DMS114 treated with DMSO at 0.1 percent for 48 hours (cell line): ENCODE measurements around the gene GOLIM4.
A peak's percentile ranks its signal among the peaks of the same experiment; 100 is the strongest.
"Not testable (repeated sequence)": the region's sequence is repeated elsewhere in the genome, so short reads cannot be mapped to it uniquely, and the experiment has no call there.

Experiments
- DNase-seq: peaks from one replicate; lab custom pipeline; 2025; ENCODE audit not compliant: unreplicated experiment; lab: John Stamatoyannopoulos, UW

Gene GOLIM4, protein sequence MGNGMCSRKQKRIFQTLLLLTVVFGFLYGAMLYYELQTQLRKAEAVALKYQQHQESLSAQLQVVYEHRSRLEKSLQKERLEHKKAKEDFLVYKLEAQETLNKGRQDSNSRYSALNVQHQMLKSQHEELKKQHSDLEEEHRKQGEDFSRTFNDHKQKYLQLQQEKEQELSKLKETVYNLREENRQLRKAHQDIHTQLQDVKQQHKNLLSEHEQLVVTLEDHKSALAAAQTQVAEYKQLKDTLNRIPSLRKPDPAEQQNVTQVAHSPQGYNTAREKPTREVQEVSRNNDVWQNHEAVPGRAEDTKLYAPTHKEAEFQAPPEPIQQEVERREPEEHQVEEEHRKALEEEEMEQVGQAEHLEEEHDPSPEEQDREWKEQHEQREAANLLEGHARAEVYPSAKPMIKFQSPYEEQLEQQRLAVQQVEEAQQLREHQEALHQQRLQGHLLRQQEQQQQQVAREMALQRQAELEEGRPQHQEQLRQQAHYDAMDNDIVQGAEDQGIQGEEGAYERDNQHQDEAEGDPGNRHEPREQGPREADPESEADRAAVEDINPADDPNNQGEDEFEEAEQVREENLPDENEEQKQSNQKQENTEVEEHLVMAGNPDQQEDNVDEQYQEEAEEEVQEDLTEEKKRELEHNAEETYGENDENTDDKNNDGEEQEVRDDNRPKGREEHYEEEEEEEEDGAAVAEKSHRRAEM

DNA sequence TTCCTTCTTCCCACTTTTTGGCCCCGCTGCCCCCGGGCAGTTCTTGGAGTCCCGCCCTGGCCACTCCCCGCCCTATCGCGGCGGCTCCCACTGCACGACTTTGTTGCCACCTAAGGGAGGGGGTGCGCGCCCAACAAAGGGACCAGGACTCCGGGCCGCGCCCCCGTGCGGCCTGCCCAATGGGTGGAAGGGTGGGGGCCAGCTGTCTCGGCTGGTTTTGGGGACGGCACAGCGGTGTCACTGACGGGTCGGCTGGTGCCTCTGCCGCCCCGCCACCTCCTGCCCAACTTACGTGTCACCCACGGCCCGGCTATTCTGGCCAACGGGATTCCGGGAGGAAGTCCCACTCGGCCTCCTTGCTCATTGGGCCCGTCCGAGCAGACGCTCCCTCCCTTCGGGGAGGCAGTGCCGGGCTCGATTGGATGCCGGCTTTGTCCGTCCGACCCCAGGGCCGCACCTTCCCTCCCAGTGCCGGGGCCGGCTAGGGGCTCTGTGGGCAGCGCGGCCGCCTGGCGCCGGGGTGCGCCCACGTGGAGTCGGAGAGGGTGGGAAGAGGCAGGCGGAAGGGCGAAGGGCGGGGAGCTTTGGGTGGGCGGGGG is at the start of gene GOLIM4:
TSS of gene GOLIM4 (minus strand) at position 314 of the 599 bp plus-strand sequence. CDS start 639 bp downstream, outside the sequence.
- DNase-seq: peak; percentile 89

DNA sequence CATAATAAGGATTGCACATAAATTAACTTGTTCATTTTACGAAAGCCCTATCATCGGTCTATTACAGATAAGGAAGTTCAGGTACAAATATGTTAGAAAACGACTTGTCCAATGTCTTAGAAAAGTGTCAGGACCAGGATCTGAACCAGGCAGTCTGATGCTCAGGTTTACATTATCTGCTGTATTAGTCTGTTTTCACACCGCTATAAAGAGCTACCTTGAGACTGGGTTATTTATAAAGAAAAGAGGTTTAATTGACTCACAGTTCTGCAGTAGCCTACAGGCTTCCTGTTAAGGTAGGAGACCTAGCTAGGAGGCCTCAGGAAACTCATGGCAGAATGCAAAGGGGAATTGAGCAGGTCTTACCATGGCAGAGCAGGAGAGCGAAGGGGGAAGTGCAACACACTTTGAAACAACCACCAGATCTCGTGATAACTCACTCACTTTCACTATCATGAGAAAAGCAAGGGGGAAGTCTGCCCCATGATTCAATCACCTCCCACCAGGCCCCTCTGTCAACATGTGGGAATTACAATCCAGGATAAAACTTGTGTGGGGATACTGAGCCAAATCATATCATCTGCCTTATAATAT is 45.8 kb upstream of the GOLIM4 start:
- DNase-seq: no peak

DNA sequence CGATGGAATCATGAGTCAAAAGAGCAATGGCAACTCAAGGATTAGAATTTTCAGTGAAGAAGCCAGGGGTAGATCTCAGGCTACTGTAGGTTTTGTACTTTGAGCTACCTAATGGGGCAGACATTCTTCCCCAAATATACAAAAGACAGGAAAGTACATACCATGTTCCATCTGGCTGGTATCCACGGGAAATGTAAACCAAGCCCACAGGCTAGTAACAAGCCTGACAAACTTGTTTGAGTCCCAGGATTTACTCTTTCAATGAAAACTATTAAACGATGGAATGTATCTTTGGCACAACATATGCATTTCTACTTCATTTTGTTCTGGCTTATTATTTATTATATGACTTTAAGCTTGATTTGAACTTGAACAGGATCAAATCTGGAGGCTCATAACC is 44.2 kb upstream of the GOLIM4 start:
- no peak for DNase-seq

DNA sequence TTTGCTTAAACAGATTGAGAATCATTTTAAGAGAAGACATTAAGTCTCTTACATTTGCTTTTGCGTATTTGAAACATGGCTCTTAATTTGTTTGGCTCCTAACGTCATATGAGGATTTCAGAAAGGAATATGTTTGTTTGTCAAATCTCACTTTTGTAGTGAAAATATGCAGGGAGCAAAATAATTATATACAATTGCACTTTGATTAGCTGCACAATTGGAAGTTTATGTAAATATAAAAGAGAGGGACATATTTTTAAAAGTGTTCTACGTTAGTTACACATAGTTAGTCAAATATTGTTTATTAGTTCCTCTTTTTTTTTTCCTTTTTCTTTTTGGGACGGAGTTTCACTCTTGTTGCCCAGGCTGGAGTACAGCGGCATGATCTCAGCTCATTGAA is 42.7 kb upstream of the GOLIM4 start:
- DNase-seq: no peak

DNA sequence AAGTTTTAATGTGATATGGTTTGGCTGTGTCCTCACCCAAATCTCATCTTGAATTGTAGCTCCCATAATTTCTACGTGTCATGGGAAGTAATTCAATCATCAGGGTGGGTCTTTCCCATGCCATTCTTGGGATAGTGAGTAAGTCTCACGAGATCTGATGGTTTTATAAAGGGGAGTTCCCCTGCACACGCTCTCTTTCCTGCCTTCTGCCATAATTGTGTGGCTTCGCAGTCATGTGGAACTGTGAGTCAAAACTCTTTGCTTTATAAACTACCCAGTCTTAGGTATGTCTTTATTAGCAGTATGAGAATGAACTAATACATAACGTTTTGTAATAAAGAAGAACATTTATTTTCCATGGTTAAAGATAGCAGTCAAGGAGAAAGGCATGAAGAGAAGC is 39.2 kb upstream of the GOLIM4 start:
- DNase-seq: no peak

DNA sequence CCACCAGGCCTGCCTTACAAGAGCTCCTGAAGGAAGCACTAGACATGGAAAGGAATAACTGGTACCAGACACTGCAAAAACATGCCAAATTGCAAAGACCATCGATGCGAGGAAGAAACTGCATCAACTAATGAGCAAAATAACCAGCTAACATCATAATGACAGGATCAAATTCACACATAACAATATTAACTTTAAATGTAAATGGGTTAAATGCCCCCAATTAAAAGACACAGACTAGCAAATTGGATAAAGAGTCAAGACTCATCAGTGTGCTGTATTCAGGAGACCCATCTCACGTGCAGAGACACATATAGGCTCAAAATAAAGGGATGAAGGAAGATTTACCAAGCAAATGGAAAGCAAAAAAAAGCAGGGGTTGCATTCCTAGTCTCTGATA is 34.5 kb upstream of the GOLIM4 start:
- not testable (repeated sequence) for DNase-seq

DNA sequence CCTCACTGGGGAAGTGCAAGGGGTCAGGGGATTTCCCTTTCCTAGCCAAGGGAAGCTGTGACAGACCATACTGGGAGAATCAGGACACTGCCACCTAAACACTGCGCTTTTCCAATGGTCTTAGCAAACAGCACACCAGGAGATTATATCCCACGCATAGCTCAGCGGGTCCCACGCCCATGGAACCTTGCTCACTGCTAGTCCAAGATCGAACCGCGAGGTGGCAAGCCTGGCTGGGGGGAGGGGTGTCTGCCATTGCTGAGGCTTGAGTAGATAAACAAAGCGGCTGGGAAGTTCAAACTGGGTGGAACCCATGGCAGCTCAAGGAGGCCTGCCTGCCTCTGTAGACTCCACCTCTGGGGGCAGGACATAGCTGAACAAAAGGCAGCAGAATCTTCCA is 32.7 kb upstream of the GOLIM4 start:
- DNase-seq: not testable (repeated sequence)

DNA sequence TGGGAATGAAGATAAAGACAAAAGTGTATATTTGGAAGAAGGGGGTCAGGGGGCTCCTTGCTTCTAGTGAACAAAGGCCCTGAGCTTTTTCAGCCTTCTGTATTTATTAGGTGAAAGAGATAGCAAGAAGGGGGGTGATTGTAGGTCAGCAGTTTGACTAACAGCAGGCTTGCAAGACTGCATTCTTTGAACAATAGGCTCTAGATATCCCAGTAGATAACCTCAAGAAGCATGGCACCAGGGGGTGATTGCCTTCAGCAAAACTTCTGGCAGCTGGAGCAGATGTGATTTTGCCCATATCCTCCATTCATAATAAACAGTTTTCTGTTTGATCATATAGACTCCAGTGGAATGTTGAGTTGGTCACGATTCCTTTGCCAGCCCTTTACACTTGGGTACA is 31.7 kb upstream of the GOLIM4 start:
- DNase-seq: no peak

DNA sequence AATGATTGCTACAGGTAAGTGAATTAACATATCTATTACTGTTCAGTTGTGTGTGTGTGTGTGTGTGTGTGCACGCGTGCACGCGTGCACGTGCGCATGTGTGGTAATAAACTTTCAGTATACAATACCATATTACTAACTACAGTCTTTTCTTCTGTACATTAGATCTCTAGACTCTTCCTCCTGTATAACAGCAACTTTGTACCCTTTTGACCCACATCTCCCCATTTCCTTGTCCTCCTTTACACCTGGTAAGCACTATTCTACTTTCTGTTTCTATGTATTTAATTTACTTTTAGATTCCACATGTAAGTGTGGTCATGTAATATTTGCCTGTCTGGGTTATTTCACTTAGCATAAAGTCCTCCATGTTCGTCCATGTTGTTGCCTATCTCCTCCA is 29.1 kb upstream of the GOLIM4 start:
- DNase-seq: no peak

DNA sequence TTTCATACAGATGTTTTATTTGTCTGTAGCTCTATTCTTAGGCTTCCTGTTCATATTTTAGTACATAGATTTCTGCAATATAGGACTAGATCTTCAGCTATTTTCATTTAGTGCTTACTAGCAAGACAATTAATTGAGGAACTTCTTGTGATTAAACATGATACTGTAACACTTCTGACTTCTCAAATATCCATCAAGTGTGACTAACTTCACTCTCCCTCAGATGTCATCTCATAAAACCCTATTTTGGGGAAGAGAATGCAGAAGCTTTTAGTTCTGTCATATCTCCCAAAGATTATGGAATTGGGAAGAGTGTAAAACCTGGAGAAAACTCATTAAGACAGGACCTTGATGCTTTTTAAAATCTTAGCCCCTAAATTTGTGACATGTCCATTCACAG is 28.6 kb upstream of the GOLIM4 start:
- no peak for DNase-seq

DNA sequence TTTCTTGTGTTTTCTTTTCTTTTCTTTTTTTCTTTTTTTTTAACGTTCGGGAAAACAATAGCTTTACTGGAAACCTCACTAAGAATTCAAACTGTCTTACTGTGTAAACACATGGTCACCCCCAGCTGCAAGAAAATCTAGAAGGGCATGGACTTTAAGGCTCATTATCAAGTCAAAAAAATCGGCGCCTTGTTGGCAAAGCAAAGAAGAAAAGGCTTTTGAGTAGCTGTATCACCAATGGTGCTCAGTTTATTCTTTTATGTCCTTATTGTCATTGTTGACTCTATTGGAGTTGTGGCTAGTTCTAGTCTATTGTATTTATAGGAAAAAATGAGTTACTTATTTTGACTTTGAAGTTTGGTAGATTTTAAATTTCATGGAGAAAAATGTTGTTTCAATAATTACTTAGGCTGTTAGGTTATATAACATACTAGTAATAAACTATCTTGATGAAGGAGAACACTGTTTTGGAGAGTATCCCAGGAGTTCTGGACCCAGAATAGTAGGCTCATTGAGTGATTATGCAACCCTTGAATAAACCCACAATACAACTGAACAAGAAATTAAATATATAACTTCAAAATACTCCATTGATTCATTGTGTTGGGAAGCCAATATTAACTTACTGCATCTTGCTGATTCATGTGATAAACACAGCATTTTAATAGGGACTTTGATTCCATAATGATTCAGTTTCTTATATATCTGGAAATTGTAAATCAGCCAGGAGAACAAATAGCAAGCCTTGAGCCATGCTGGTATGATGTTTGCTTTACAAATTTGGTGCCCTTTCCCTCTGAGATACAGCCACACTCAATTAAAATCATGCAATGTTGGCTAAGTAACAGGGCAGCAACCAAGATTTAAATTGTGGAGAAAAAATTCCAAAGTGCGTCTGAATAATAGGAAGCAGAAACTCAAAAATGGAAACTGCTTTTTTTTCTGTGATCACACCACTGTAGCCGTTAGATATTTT is 27.8 kb upstream of the GOLIM4 start:
- DNase-seq: no peak

DNA sequence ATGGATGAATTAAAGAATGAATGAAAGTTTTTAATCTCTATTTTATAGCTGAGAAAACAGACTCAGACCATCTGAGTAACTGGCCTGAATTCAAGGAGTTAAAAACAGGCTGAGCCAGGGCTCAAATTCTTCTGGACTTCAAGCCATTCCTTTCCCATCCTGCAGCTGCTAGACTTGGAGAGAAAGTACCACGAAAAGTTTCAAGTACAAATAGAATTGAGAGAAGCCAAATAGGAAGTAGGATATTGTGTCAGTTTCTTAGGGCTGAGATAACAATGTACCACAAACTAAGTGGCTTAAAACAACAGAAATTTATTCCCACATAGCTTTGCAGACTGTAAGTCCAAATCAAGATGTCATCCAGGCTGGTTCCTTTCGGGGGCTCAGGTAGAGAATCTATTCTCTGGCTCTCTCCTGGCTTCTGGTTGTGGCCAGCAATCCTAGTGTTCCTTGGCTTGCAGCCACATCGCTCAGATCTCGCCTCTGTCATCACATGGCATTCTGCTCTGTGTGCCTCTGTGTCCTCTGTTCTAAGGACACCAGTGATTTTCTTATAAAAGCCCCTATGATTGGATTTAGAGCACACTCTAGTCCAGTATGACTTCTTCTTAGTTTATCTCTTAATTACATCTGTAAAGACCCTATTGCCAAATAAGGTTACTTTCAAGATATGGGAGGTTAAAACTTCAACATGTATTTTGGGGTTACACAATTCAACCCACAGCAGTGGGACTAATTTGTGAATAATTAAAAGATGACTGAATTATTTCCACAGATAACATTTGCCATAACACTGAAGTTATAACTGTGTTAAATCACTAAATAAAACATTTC is 25.7 kb upstream of the GOLIM4 start:
- DNase-seq: no peak

DNA sequence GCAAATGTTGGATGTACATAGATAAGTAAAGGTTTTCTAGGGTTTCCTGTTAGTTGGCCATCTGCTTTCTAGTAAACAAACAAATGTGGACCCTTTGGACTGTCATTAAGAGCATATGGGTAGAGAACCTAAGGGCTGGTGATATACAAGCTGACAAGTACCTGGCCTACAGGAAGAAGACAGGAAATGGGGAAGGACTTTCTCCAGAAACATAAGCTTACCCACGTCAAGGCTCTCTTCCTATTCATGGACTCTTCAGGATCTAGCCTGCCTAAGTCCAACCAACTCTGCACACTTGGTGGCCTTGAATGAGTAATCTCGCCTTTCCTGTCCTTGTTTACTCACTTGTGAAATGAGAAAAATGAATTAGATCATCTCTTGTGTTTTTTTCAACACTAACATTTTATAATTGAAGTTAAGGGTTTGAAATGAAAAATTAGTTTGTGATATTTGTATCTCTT is 22.2 kb upstream of the GOLIM4 start:
- DNase-seq: no peak

DNA sequence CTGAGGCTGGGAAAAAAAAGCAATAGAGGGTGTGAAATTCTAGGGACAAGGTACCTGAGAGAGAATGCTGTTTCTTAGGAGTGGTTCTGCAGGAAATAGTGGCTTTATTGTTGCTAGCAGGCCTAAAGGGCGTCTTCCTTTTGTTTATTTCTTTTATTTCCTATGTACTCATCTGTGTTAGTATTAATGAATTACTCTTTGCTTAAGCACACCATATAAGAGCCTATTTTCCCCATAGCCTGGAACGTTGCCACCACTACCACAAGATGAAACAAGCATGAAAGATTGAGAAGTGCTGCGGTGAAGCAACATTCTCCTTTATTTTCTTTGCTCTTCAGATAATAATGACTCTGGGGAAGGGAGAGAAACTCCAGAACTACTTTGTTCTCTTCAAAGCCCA is 21.3 kb upstream of the GOLIM4 start:
- DNase-seq: no peak

DNA sequence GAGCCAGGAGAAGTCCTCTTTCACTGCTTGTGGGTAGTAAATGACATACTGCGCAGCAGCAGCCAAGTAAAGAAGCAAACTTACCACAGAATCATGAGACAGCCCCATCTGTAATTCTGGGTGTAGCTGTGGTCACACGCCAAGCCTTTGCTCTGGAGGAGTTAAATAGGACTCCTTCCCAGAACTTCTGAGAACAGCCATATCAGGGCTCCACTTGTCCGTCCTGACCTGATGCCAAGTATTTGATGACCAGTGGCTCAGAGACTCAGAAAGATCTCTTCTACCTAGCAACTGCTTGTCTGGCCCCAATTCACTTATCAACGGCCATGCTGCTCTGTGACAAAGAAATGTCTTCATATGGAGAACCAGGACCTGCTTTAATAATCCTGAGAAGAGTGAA is 20.6 kb upstream of the GOLIM4 start:
- no peak for DNase-seq

DNA sequence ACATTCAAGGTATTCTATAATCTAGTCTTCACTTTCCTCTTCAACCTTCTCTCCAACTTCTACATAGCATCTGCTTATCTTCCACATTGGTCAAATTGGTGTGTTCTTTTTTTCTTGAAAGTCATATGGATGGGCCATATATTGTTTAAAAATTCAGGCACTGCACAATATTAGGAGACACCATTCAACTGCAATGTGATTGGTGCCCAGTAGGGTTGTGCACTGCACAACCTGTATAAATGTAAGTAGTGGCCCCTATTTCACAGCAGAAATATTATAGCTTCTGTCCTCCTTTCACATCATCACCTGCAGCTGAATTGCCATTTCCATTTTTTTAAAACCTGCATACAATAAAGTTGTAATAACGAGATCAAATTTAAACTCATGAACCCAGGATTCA is 18.1 kb upstream of the GOLIM4 start:
- DNase-seq: no peak

DNA sequence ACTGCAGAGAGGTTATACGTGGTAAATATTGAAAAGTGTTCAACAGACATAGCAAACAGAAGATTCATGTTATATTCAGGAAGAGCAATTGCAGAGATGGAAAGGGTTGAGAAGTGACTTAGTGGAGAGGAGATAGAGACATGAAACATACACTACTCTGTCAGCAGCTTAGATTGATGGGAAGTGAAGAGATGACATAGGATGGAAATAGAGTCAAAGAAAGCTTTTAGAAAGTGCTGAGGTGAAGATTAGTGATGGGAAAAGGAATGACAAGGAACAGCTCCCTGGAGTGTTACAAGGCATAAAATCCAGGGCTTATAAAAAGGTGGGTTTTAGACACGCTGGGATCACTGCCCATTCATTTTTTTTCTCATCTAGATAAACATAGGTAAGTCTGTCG is 17.2 kb upstream of the GOLIM4 start:
- no peak for DNase-seq

DNA sequence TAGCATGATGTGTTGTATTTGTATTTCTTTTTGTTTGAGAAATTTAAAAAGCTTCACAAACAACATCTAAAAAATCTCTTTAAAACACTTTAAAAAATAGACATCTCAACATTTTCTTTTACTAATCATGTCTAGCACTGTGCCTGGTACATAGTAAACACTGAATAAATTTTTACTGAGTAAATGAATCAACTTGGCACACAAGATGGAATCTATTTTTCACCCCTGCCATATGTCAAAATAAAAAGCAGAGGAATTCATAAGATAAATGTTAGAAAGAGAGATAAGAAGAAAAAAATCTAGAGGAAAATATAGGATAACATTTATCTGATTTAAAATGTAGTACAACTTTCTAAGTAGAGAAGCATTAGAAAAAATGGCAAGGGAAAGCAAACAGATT is 8.6 kb upstream of the GOLIM4 start:
- DNase-seq: no peak

DNA sequence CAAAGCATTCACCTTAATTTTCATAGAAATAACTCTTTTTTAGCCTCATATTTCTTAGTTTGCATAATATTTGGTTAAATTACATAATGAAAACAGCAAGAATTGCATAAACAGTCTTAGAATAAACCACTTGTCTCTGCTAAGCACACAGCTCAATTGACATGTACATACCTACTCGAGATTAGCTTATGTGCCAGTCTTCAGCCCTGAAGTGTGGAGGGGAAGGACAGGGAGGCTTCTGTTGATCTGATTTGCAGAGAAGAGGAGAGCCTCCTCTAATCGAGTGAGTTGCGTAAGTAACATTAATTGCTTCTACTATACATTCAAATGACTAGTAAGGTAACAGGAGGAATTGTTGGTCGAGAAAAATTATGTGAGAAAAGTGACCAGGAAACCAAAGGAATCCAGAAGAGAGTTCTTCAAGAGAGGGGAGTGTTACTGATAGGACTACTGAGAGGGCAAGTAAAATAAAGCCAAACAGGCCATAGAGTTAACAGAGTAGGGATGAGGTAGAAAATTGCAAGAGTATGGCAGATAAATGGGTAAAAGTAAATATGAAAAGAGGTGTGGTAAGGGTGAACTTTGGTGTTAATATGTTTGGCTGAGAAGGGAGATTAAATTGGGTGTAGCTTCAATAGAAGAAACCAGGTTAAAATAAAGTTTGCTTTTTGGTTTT is 7.1 kb upstream of the GOLIM4 start:
- no peak for DNase-seq
